ENCODE data around the gene LILRB1. TPM values are rescaled to one million over a fixed set of nuclear protein-coding genes. Genes with fewer than 3 reads are reported as not detected.
A peak's percentile ranks its signal among the peaks of the same experiment; 100 is the strongest.
"Not testable (repeated sequence)": the region's sequence is repeated elsewhere in the genome, so short reads cannot be mapped to it uniquely, and the experiment has no call there.

Gene LILRB1
- total RNA-seq, 3 donors from 2014 or later (not counting 1 experiment from before 2014, with no cell fraction given): 18.4 to 44.4 (median 38.5) TPM

- Mint-ChIP-seq H3K27ac (peak overlapping the region; percentile 41 to 66), H3K4me3 (peak overlapping the region; percentile 60)
- H3K4me3 ChIP-seq (ENCODE audit: low read length): peak overlapping the region; percentile 4
These were observed 498 bp downstream of the LILRB1 start for GRCh38 chr19:54630782-54631181.

GRCh38 chr19:54631489-54632337, 1.4 kb downstream of the LILRB1 start:
- H3K4me3 ChIP-seq (ENCODE audit: low read length); H3K27ac ChIP-seq (ENCODE audit: low read length); DNase-seq; ATAC-seq; H3K9me3 Mint-ChIP-seq; H3K9me3 ChIP-seq (ENCODE audit: control insufficient read depth, insufficient read depth, low read length); H3K4me3 Mint-ChIP-seq; H3K36me3 Mint-ChIP-seq; H3K27me3 ChIP-seq (ENCODE audit: control insufficient read depth, insufficient read depth, low read length); H3K27ac Mint-ChIP-seq: not testable (repeated sequence)
- Mint-ChIP-seq H3K4me1 (peaks cover 10 to 25% of the 10 kb centered on the region in 2 donors), H3K27me3 (ENCODE audit: low read depth in 2 of 2) (peaks cover 9 to 13% of the 10 kb centered on the region in 2 donors)
- peaks cover 28% of the 10 kb centered on the region for H3K4me1 ChIP-seq (ENCODE audit: control insufficient read depth, insufficient read depth, low read length)
- peaks cover 11% of the 10 kb centered on the region for H3K36me3 ChIP-seq (ENCODE audit: control insufficient read depth, insufficient read depth, low read length)
- 92% methylated on average over 22 of the region's 23 CpGs for WGBS (ENCODE audit: insufficient coverage)
- intact Hi-C loops (cut with micrococcal nuclease): loop anchor here (2.0 kb wide), 1 partner anchor 335 kb away; no protein-coding TSS in a partner anchor

More at GRCh38 chr19:54630782-54631181, 498 bp downstream of the LILRB1 start:
- Mint-ChIP-seq H3K36me3 (no peaks in the 10 kb centered on the region), H3K4me1 (peaks cover 19 to 34% of the 10 kb centered on the region in 2 donors), H3K9me3 (no peaks in the 10 kb centered on the region), H3K27me3 (ENCODE audit: low read depth in 2 of 2) (peaks cover 9 to 13% of the 10 kb centered on the region in 2 donors)
- intact Hi-C loops (cut with micrococcal nuclease): loop anchor here (2.0 kb wide), 1 partner anchor 334 kb away; no protein-coding TSS in a partner anchor
- peaks cover 12% of the 10 kb centered on the region for H3K36me3 ChIP-seq (ENCODE audit: control insufficient read depth, insufficient read depth, low read length)
- peak in 1 of 3 donors; percentile 35 for ATAC-seq
- WGBS (ENCODE audit: insufficient coverage): 14% methylated on average over 3 of the region's 6 CpGs
- no peak for DNase-seq
- H3K27me3 ChIP-seq (ENCODE audit: control insufficient read depth, insufficient read depth, low read length): no peaks in the 10 kb centered on the region
- TF ChIP-seq CTCF (IDR thresholded peaks at IDR 0.05): no peak
- H3K27ac ChIP-seq (ENCODE audit: low read length): no peak overlapping the region
- H3K9me3 ChIP-seq (ENCODE audit: control insufficient read depth, insufficient read depth, low read length): no peaks in the 10 kb centered on the region
- H3K4me1 ChIP-seq (ENCODE audit: control insufficient read depth, insufficient read depth, low read length): peaks cover 32% of the 10 kb centered on the region

GRCh38 chr19:54632517-54632916, 2.2 kb downstream of the LILRB1 start:
- H3K4me3 ChIP-seq (ENCODE audit: low read length); intact Hi-C loops (cut with micrococcal nuclease); H3K9me3 ChIP-seq (ENCODE audit: control insufficient read depth, insufficient read depth, low read length); H3K27ac Mint-ChIP-seq; ATAC-seq; H3K36me3 ChIP-seq (ENCODE audit: control insufficient read depth, insufficient read depth, low read length); H3K4me3 Mint-ChIP-seq; H3K27ac ChIP-seq (ENCODE audit: low read length); H3K36me3 Mint-ChIP-seq; DNase-seq; H3K9me3 Mint-ChIP-seq; H3K27me3 ChIP-seq (ENCODE audit: control insufficient read depth, insufficient read depth, low read length): not testable (repeated sequence)
- H3K4me1 ChIP-seq (ENCODE audit: control insufficient read depth, insufficient read depth, low read length): peaks cover 26% of the 10 kb centered on the region
- WGBS (ENCODE audit: insufficient coverage): 93% methylated on average over 16 of the region's 16 CpGs
- Mint-ChIP-seq H3K27me3 (ENCODE audit: low read depth in 2 of 2) (peaks cover 9 to 13% of the 10 kb centered on the region in 2 donors), H3K4me1 (peaks cover 9 to 21% of the 10 kb centered on the region in 2 donors)

- peaks cover 12 to 14% of the 10 kb centered on the region in 2 donors for H3K27me3 Mint-ChIP-seq (ENCODE audit: low read depth in 2 of 2)
These were observed 3.1 kb downstream of the LILRB1 start for GRCh38 chr19:54633401-54633800.

GRCh38 chr19:54636081-54636480, 5.8 kb downstream of the LILRB1 start:
- H3K27me3 ChIP-seq (ENCODE audit: control insufficient read depth, insufficient read depth, low read length); H3K9me3 Mint-ChIP-seq; H3K4me1 Mint-ChIP-seq; H3K4me3 ChIP-seq (ENCODE audit: low read length); H3K27ac ChIP-seq (ENCODE audit: low read length); H3K36me3 ChIP-seq (ENCODE audit: control insufficient read depth, insufficient read depth, low read length); H3K27ac Mint-ChIP-seq; DNase-seq; intact Hi-C loops (cut with micrococcal nuclease); H3K36me3 Mint-ChIP-seq; H3K9me3 ChIP-seq (ENCODE audit: control insufficient read depth, insufficient read depth, low read length); H3K4me1 ChIP-seq (ENCODE audit: control insufficient read depth, insufficient read depth, low read length); ATAC-seq; H3K4me3 Mint-ChIP-seq: not testable (repeated sequence)
- peaks cover 16 to 25% of the 10 kb centered on the region in 2 donors for H3K27me3 Mint-ChIP-seq (ENCODE audit: low read depth in 2 of 2)
- 72% methylated on average over 12 of the region's 12 CpGs for WGBS (ENCODE audit: insufficient coverage)

More at GRCh38 chr19:54633401-54633800, 3.1 kb downstream of the LILRB1 start:
- Mint-ChIP-seq H3K4me1 (peaks cover 9 to 19% of the 10 kb centered on the region in 2 donors), H3K4me3 (no peak overlapping the region), H3K27ac (no peak overlapping the region), H3K36me3 (no peaks in the 10 kb centered on the region), H3K9me3 (no peaks in the 10 kb centered on the region)
- Histone ChIP-seq H3K9me3 (ENCODE audit: control insufficient read depth, insufficient read depth, low read length) (no peaks in the 10 kb centered on the region), H3K27me3 (ENCODE audit: control insufficient read depth, insufficient read depth, low read length) (no peaks in the 10 kb centered on the region), H3K4me3 (ENCODE audit: low read length) (no peak overlapping the region), H3K4me1 (ENCODE audit: control insufficient read depth, insufficient read depth, low read length) (peaks cover 25% of the 10 kb centered on the region), H3K27ac (ENCODE audit: low read length) (no peak overlapping the region), H3K36me3 (ENCODE audit: control insufficient read depth, insufficient read depth, low read length) (peaks cover 10% of the 10 kb centered on the region)
- ATAC-seq: no peak
- intact Hi-C loops (cut with micrococcal nuclease): no loop called here
- no peak for DNase-seq
- no peak for TF ChIP-seq CTCF (IDR thresholded peaks at IDR 0.05)
- WGBS (ENCODE audit: insufficient coverage): 80% methylated on average over 6 of the region's 7 CpGs

Measured in natural killer cell (primary cell).